Epithelial cell of esophagus (primary cell): Measurements from ENCODE around the gene STMN1.
A peak's percentile ranks its signal among the peaks of the same experiment; 100 is the strongest.

Source experiments
- DNase-seq: peaks from one replicate; pipeline ENCODE4 v3.0.0; 2010; ENCODE audit warnings: low read depth
- H3K4me3 ChIP-seq: 2 replicates; pipeline ENCODE4 v1.5.1; 2011; ENCODE audit warnings: mild to moderate bottlenecking, low read length, control low read depth
- CTCF ChIP-seq: IDR thresholded peaks from 2 replicates; pipeline ENCODE4 v1.5.1; 2011; ENCODE audit warnings: low read depth, mild to moderate bottlenecking, low read length, control low read depth, inconsistent platforms; ENCODE audit not compliant: insufficient read depth; ENCODE audit errors: missing control alignments

STMN1 gene

DNA sequence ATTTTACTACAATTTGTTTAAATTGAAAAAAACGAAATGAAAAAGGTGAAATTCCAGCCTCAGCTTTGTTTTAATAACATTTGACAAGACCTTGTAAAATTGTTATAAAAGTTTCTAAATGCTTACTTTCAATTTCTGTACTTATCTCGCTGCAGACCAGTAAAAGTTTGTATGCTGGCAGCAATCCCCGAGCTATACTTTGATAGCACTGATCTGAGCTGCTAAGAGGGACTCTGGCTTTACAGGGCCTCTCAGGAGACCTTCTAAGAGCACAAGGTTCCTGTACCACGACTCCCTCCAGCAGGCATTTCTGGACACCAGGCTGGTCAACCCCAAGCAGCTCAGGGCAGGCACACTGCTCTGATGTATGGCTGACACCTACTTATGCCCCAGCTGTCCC, 13.1 kb downstream of the STMN1 start:
- DNase-seq, result no peak
- H3K4me3 ChIP-seq, result no peak overlapping the region
- TF ChIP-seq CTCF, result no peak

DNA sequence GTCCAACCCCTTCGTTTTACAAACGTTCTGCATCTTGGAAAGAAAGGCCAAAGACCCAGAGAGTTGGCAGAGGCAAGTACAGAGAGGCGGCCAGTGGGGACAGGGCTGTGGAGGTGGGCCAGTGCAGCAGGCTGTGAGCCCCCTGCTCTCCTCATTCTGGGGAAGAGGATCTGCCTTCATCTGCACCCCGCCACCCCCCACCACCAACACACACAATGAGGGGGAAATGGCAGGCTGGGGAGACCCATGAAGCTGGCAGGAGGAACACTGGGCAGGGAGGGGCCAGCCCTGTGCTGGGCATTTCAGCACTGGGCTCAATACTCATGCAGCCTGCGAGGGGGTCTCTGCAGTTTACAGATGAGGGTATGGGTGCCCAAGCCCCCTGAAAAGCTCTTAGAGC, 14.6 kb downstream of the STMN1 start:
- TF ChIP-seq CTCF, result no peak
- no peak for DNase-seq
- no peak overlapping the region for H3K4me3 ChIP-seq

GRCh38 chr1:25890239-25891034, 15.8 kb downstream of the STMN1 start:
- TF ChIP-seq CTCF, result peak; percentile 20
- peak; percentile 98 for DNase-seq
- H3K4me3 ChIP-seq, result no peak overlapping the region

DNA sequence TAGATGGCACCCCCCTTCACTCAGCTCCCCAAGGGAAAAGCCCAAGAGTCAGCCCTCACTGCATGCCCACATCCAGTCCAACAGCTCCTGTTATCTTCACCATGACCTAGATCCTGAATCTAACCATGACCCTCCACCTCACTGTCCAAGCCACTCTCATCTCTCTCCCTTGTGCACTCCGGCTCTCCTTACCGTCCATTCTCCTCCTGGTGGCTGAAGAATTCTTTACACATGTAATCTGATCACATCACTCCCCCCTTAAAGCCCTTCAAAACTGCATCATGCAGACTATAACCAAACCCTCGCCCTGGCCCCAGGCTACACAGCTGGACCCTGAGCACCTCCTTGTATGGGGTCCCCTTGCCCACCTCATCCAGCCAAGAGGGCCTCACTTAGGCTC, 16.7 kb downstream of the STMN1 start:
- DNase-seq, result peak; percentile 25
- H3K4me3 ChIP-seq, result no peak overlapping the region
- peak; percentile 28 for TF ChIP-seq CTCF

- no peak for TF ChIP-seq CTCF
- DNase-seq, result peak; percentile 30
- H3K4me3 ChIP-seq, result no peak overlapping the region
Observed at GRCh38 chr1:25888426-25888987, 17.7 kb downstream of the STMN1 start.

DNA sequence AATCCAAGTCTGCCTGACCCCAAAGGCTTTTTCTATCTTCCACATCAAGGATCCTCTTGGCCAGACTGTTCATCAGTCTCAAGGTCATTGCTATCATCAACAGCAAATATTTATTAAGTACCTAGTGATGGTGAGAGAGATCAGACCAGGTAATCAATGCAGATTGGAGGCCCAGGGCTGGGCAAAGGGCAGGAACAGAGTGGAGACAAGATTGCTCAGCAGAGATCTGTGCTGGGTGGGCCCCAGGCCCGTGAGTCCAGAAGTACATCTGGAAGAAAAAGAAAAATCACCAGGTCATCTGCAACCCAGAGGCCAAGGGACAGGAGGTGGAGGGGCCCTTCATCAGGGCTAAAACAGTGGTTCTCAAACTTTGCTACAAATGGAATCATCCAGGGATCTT, 20.6 kb downstream of the STMN1 start:
- H3K4me3 ChIP-seq, result no peak overlapping the region
- no peak for DNase-seq

More for the DNA sequence above, 20.6 kb downstream of the STMN1 start:
- TF ChIP-seq CTCF, result no peak
